PC-3 (cell line): Measurements from ENCODE around the gene ERCC3.

ENCODE experiments used
- CTCF ChIP-seq: fragments of 300-600 bp; sonication (generic); conservative IDR thresholded peaks from 2 replicates; pipeline ENCODE4 v1.5.1; 2017; ENCODE audit warnings: antibody characterized with exemption, low read depth, mild to moderate bottlenecking, low read length
- EZH2 ChIP-seq: fragments of 300-600 bp; sonication (generic); IDR thresholded peaks from one replicate; pipeline ENCODE4 v1.6.1; 2017; ENCODE audit warnings: antibody characterized with exemption, mild to moderate bottlenecking, low read length; ENCODE audit not compliant: unreplicated experiment
- EZH2phosphoT487 ChIP-seq: fragments of 300-600 bp; sonication (generic); IDR thresholded peaks from 2 replicates; pipeline ENCODE4 v1.6.1; 2018; ENCODE audit warnings: mild to moderate bottlenecking, antibody characterized with exemption, low read length, borderline replicate concordance

- TF ChIP-seq CTCF (no peak), EZH2phosphoT487 (no peak), EZH2 (no peak)
Measured at GRCh38 chr2:127256381-127256780, 37.6 kb downstream of the ERCC3 start.
